ENCODE data around the gene CPNE5.

The CPNE5 gene

DNA sequence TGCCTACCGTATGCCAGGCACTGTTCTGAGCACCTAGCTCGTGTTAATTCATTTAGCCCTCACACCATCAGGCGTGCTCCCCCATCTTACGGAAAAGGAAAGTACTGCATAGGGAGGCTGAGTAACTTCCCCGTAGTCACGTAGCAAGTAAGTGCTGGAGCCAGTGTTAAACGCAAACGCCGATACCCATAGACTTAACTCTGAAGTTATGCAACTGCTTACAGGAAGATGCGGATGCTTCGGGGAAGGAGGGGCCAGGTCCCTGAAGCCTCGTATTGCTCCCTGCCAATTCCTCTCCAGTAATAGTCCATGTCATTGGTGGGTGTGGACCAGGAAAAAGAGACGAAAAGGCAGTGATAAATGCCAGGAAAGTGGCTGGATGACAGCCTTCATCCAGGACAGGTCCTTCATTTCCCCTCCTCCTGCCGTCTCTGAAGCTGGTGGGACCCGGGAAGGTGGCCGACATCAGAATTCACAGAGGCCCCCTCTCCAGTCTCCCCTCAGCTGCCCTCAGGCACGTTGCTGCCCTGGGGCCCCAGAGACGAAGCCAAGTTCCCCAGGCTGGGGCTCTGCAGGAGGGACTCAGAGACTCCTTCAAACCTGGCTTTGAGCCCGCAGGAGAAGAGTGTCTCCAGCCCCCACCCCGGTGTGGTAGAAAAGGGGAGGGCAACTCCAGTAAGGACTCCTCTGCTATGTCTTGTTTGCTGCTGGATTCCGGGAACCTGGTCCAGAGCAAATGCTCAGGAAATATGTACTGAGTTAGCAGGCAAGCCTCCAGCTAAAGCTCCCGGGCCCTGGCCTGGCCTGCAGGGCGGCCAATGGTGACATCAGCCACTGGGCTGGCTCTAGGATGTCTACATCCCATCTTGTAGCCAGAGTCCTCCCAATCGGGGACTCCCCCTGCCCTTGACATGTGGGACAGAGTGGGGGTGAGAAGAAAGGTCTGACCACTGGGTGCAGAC is 103.9 kb downstream of the CPNE5 start:
- no peaks in the 10 kb centered on the region for H3K4me1 ChIP-seq (ENCODE audit: insufficient read depth, low read length, poor library complexity, severe bottlenecking)
- H3K36me3 ChIP-seq (ENCODE audit: insufficient read depth, low read length): peaks cover 6% of the 10 kb centered on the region; the same call in 1 of the 2 replicates
- no peak overlapping the region for H3K4me2 ChIP-seq (ENCODE audit: low read depth, low read length, poor library complexity, severe bottlenecking)
- no peak for TF ChIP-seq EZH2phosphoT487 (IDR thresholded peaks at IDR 0.05; ENCODE audit: borderline replicate concordance)
- TF ChIP-seq, protein P1, sequence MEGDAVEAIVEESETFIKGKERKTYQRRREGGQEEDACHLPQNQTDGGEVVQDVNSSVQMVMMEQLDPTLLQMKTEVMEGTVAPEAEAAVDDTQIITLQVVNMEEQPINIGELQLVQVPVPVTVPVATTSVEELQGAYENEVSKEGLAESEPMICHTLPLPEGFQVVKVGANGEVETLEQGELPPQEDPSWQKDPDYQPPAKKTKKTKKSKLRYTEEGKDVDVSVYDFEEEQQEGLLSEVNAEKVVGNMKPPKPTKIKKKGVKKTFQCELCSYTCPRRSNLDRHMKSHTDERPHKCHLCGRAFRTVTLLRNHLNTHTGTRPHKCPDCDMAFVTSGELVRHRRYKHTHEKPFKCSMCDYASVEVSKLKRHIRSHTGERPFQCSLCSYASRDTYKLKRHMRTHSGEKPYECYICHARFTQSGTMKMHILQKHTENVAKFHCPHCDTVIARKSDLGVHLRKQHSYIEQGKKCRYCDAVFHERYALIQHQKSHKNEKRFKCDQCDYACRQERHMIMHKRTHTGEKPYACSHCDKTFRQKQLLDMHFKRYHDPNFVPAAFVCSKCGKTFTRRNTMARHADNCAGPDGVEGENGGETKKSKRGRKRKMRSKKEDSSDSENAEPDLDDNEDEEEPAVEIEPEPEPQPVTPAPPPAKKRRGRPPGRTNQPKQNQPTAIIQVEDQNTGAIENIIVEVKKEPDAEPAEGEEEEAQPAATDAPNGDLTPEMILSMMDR (conservative IDR thresholded peaks at IDR 0.05; ENCODE audit: low read length): no peak
- no peaks in the 10 kb centered on the region for H3K79me2 ChIP-seq (ENCODE audit: insufficient read depth, low read length)
- no peak overlapping the region for H3K4me3 ChIP-seq (ENCODE audit: low read length, poor library complexity, severe bottlenecking)
- no peak overlapping the region for H3K9ac ChIP-seq (ENCODE audit: low read depth, low read length, poor library complexity, severe bottlenecking)
- no peaks in the 10 kb centered on the region for H3F3A ChIP-seq (ENCODE audit: low read depth)
- no peak overlapping the region for H2AFZ ChIP-seq (ENCODE audit: low read length)
- H4K20me1 ChIP-seq (ENCODE audit: insufficient read depth, low read length, poor library complexity, severe bottlenecking): no peaks in the 10 kb centered on the region
- H3K27me3 ChIP-seq (ENCODE audit: insufficient read depth, low read length, poor library complexity, severe bottlenecking): no peaks in the 10 kb centered on the region
- H3K9me3 ChIP-seq (ENCODE audit: insufficient read depth, low read depth, low read length): no peaks in the 10 kb centered on the region
- no peaks in the 10 kb centered on the region for H3K9me2 ChIP-seq (replicated peaks; ENCODE audit: low read depth, low read length)

GRCh38 chr6:36734486-36735060 is 104.7 kb downstream of the CPNE5 start:
- Histone ChIP-seq H3K9me2 (replicated peaks; ENCODE audit: low read depth, low read length) (no peaks in the 10 kb centered on the region), H3K4me3 (ENCODE audit: low read length, poor library complexity, severe bottlenecking) (no peak overlapping the region), H3F3A (ENCODE audit: low read depth) (no peaks in the 10 kb centered on the region), H3K9me3 (ENCODE audit: insufficient read depth, low read depth, low read length) (no peaks in the 10 kb centered on the region), H3K36me3 (ENCODE audit: insufficient read depth, low read length) (peaks cover 6% of the 10 kb centered on the region; the same call in 1 of the 2 replicates), H3K27me3 (ENCODE audit: insufficient read depth, low read length, poor library complexity, severe bottlenecking) (no peaks in the 10 kb centered on the region), H3K4me2 (ENCODE audit: low read depth, low read length, poor library complexity, severe bottlenecking) (no peak overlapping the region), H2AFZ (ENCODE audit: low read length) (no peak overlapping the region), H3K4me1 (ENCODE audit: insufficient read depth, low read length, poor library complexity, severe bottlenecking) (no peaks in the 10 kb centered on the region), H3K79me2 (ENCODE audit: insufficient read depth, low read length) (no peaks in the 10 kb centered on the region), H4K20me1 (ENCODE audit: insufficient read depth, low read length, poor library complexity, severe bottlenecking) (no peaks in the 10 kb centered on the region), H3K9ac (ENCODE audit: low read depth, low read length, poor library complexity, severe bottlenecking) (no peak overlapping the region)
- TF ChIP-seq, protein P1 (conservative IDR thresholded peaks at IDR 0.05; ENCODE audit: low read length): no peak
- TF ChIP-seq EZH2phosphoT487 (IDR thresholded peaks at IDR 0.05; ENCODE audit: borderline replicate concordance): no peak

- Histone ChIP-seq H3K4me2 (ENCODE audit: low read depth, low read length, poor library complexity, severe bottlenecking) (no peak overlapping the region), H3K27me3 (ENCODE audit: insufficient read depth, low read length, poor library complexity, severe bottlenecking) (no peaks in the 10 kb centered on the region), H3K4me3 (ENCODE audit: low read length, poor library complexity, severe bottlenecking) (no peak overlapping the region), H3K9me2 (replicated peaks; ENCODE audit: low read depth, low read length) (no peaks in the 10 kb centered on the region), H3K9me3 (ENCODE audit: insufficient read depth, low read depth, low read length) (no peaks in the 10 kb centered on the region), H3K9ac (ENCODE audit: low read depth, low read length, poor library complexity, severe bottlenecking) (no peak overlapping the region), H3K79me2 (ENCODE audit: insufficient read depth, low read length) (no peaks in the 10 kb centered on the region), H4K20me1 (ENCODE audit: insufficient read depth, low read length, poor library complexity, severe bottlenecking) (no peaks in the 10 kb centered on the region), H3K4me1 (ENCODE audit: insufficient read depth, low read length, poor library complexity, severe bottlenecking) (no peaks in the 10 kb centered on the region), H3K36me3 (ENCODE audit: insufficient read depth, low read length) (peaks cover 6% of the 10 kb centered on the region; the same call in 1 of the 2 replicates), H2AFZ (ENCODE audit: low read length) (no peak overlapping the region), H3F3A (ENCODE audit: low read depth) (no peaks in the 10 kb centered on the region)
- no peak for TF ChIP-seq EZH2phosphoT487 (IDR thresholded peaks at IDR 0.05; ENCODE audit: borderline replicate concordance)
- TF ChIP-seq, protein P1 (conservative IDR thresholded peaks at IDR 0.05; ENCODE audit: low read length): no peak
Observed at GRCh38 chr6:36733300-36733699, 105.9 kb downstream of the CPNE5 start.

Measured in Loucy (cell line).